Measurements from ENCODE around the gene RIMBP2.

RIMBP2 gene

GRCh38 chr12:130497321-130497720 is 218.8 kb downstream of the RIMBP2 start:
- H4K20me1 ChIP-seq (ENCODE audit: insufficient read depth, low read length), result no peaks in the 10 kb centered on the region
- no peaks in the 10 kb centered on the region for H3K27me3 ChIP-seq (ENCODE audit: insufficient read depth, low read length, poor library complexity)
- H3K79me2 ChIP-seq (ENCODE audit: insufficient read depth, low read length), result no peaks in the 10 kb centered on the region
- TF ChIP-seq, protein P1, sequence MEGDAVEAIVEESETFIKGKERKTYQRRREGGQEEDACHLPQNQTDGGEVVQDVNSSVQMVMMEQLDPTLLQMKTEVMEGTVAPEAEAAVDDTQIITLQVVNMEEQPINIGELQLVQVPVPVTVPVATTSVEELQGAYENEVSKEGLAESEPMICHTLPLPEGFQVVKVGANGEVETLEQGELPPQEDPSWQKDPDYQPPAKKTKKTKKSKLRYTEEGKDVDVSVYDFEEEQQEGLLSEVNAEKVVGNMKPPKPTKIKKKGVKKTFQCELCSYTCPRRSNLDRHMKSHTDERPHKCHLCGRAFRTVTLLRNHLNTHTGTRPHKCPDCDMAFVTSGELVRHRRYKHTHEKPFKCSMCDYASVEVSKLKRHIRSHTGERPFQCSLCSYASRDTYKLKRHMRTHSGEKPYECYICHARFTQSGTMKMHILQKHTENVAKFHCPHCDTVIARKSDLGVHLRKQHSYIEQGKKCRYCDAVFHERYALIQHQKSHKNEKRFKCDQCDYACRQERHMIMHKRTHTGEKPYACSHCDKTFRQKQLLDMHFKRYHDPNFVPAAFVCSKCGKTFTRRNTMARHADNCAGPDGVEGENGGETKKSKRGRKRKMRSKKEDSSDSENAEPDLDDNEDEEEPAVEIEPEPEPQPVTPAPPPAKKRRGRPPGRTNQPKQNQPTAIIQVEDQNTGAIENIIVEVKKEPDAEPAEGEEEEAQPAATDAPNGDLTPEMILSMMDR (IDR thresholded peaks at IDR 0.05; ENCODE audit: borderline replicate concordance, extremely low read depth, low read length, poor library complexity, severe bottlenecking), result no peak
- TF ChIP-seq EZH2 (IDR thresholded peaks at IDR 0.05; ENCODE audit: borderline replicate concordance, low read depth, low read length, severe bottlenecking), result no peak
- H3K4me1 ChIP-seq (ENCODE audit: insufficient read depth, low read length), result no peaks in the 10 kb centered on the region
- H3K9me3 ChIP-seq (ENCODE audit: insufficient read depth, low read length, severe bottlenecking), result no peaks in the 10 kb centered on the region
- no peak overlapping the region for H3K27ac ChIP-seq (ENCODE audit: low read length)
- H3K4me2 ChIP-seq (ENCODE audit: insufficient read depth, low read length), result no peak overlapping the region
- H3K36me3 ChIP-seq (ENCODE audit: insufficient read depth, low read length), result no peaks in the 10 kb centered on the region
- H2AFZ ChIP-seq (ENCODE audit: low read depth, low read length), result no peak overlapping the region
- ATAC-seq (ENCODE audit: insufficient read depth, low read depth), result no peak
- H3K4me3 ChIP-seq (ENCODE audit: low read depth in 1 of 2, low read length in 2 of 2), result no peak overlapping the region
- H3K9ac ChIP-seq (ENCODE audit: low read depth, low read length), result no peak overlapping the region
- no peak for DNase-seq

- no peak for TF ChIP-seq EZH2 (IDR thresholded peaks at IDR 0.05; ENCODE audit: borderline replicate concordance, low read depth, low read length, severe bottlenecking)
- TF ChIP-seq, protein P1 (IDR thresholded peaks at IDR 0.05; ENCODE audit: borderline replicate concordance, extremely low read depth, low read length, poor library complexity, severe bottlenecking), result no peak
- ATAC-seq (ENCODE audit: insufficient read depth, low read depth), result no peak
Observed at GRCh38 chr12:130496516-130497120, 219.5 kb downstream of the RIMBP2 start.

DNA sequence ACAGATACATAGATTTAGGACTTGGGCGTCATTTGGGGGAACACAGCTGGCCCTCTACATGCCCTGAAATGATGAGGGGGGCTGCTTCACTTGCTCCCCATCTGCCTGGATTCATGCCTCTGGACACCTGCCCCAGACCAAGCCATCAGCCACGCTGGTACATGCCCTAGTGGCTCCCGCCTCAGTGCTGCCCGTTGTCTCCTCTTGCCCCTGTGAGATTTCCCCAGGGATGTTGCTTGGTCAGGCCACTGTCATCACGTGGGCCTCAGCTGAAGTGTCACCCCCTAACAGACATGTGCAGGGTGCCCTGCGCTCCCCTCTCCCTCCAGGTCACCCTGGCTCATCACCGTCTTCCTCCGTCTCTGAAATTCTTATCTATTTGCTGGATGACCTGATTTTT is 220.9 kb downstream of the RIMBP2 start:
- Histone ChIP-seq H2AFZ (ENCODE audit: low read depth, low read length) (no peak overlapping the region), H4K20me1 (ENCODE audit: insufficient read depth, low read length) (no peaks in the 10 kb centered on the region), H3K27me3 (ENCODE audit: insufficient read depth, low read length, poor library complexity) (no peaks in the 10 kb centered on the region), H3K36me3 (ENCODE audit: insufficient read depth, low read length) (no peaks in the 10 kb centered on the region), H3K4me3 (ENCODE audit: low read depth in 1 of 2, low read length in 2 of 2) (no peak overlapping the region), H3K27ac (ENCODE audit: low read length) (no peak overlapping the region), H3K4me1 (ENCODE audit: insufficient read depth, low read length) (no peaks in the 10 kb centered on the region), H3K4me2 (ENCODE audit: insufficient read depth, low read length) (no peak overlapping the region), H3K79me2 (ENCODE audit: insufficient read depth, low read length) (no peaks in the 10 kb centered on the region), H3K9ac (ENCODE audit: low read depth, low read length) (no peak overlapping the region), H3K9me3 (ENCODE audit: insufficient read depth, low read length, severe bottlenecking) (no peaks in the 10 kb centered on the region)
- ATAC-seq (ENCODE audit: insufficient read depth, low read depth) (no peak), DNase-seq (no peak)
- TF ChIP-seq EZH2 (IDR thresholded peaks at IDR 0.05; ENCODE audit: borderline replicate concordance, low read depth, low read length, severe bottlenecking), result no peak

More at GRCh38 chr12:130496516-130497120, 219.5 kb downstream of the RIMBP2 start:
- Histone ChIP-seq H3K79me2 (ENCODE audit: insufficient read depth, low read length) (no peaks in the 10 kb centered on the region), H3K9me3 (ENCODE audit: insufficient read depth, low read length, severe bottlenecking) (no peaks in the 10 kb centered on the region), H3K4me1 (ENCODE audit: insufficient read depth, low read length) (no peaks in the 10 kb centered on the region), H3K4me2 (ENCODE audit: insufficient read depth, low read length) (no peak overlapping the region), H2AFZ (ENCODE audit: low read depth, low read length) (no peak overlapping the region), H3K27me3 (ENCODE audit: insufficient read depth, low read length, poor library complexity) (no peaks in the 10 kb centered on the region), H3K36me3 (ENCODE audit: insufficient read depth, low read length) (no peaks in the 10 kb centered on the region), H3K27ac (ENCODE audit: low read length) (no peak overlapping the region), H3K4me3 (ENCODE audit: low read depth in 1 of 2, low read length in 2 of 2) (no peak overlapping the region), H3K9ac (ENCODE audit: low read depth, low read length) (no peak overlapping the region), H4K20me1 (ENCODE audit: insufficient read depth, low read length) (no peaks in the 10 kb centered on the region)
- no peak for DNase-seq

- H3K27me3 ChIP-seq (ENCODE audit: insufficient read depth, low read length, poor library complexity), result no peaks in the 10 kb centered on the region
Observed at GRCh38 chr12:130494736-130495135, 221.4 kb downstream of the RIMBP2 start.

More at GRCh38 chr12:130494736-130495135, 221.4 kb downstream of the RIMBP2 start:
- H3K9me3 ChIP-seq (ENCODE audit: insufficient read depth, low read length, severe bottlenecking), result no peaks in the 10 kb centered on the region
- H4K20me1 ChIP-seq (ENCODE audit: insufficient read depth, low read length), result no peaks in the 10 kb centered on the region
- ATAC-seq (ENCODE audit: insufficient read depth, low read depth) (no peak), DNase-seq (no peak)
- no peaks in the 10 kb centered on the region for H3K79me2 ChIP-seq (ENCODE audit: insufficient read depth, low read length)
- no peak overlapping the region for H3K4me2 ChIP-seq (ENCODE audit: insufficient read depth, low read length)
- no peak overlapping the region for H2AFZ ChIP-seq (ENCODE audit: low read depth, low read length)
- no peak for TF ChIP-seq EZH2 (IDR thresholded peaks at IDR 0.05; ENCODE audit: borderline replicate concordance, low read depth, low read length, severe bottlenecking)
- TF ChIP-seq, protein P1 (IDR thresholded peaks at IDR 0.05; ENCODE audit: borderline replicate concordance, extremely low read depth, low read length, poor library complexity, severe bottlenecking), result no peak
- no peaks in the 10 kb centered on the region for H3K36me3 ChIP-seq (ENCODE audit: insufficient read depth, low read length)
- H3K4me1 ChIP-seq (ENCODE audit: insufficient read depth, low read length), result no peaks in the 10 kb centered on the region
- H3K27ac ChIP-seq (ENCODE audit: low read length), result no peak overlapping the region
- no peak overlapping the region for H3K4me3 ChIP-seq (ENCODE audit: low read depth in 1 of 2, low read length in 2 of 2)
- H3K9ac ChIP-seq (ENCODE audit: low read depth, low read length), result no peak overlapping the region
